GM23338 (cell line): ENCODE data around the gene FOXF1. TPM values are rescaled to one million over a fixed set of nuclear protein-coding genes. Genes with fewer than 3 reads are reported as not detected.

Experiments used
- ATAC-seq: fragments of 200-7000 bp; cut with Tn5 transposase; 3 replicates; pipeline ENCODE4 v1.9.1; 2020
- DNase-seq: peaks from one replicate; pipeline ENCODE4 v3.0.0-alpha.2; 2015; ENCODE audit warnings: low spot score
- H2AFZ ChIP-seq: fragments of 200-600 bp; sonication (generic); 2 replicates; pipeline ENCODE4 v1.8.0; 2016; ENCODE audit warnings: antibody characterized with exemption, mild to moderate bottlenecking, moderate library complexity
- H3F3A ChIP-seq: fragments of 200-600 bp; sonication (generic); replicated peaks from 2 replicates; pipeline ENCODE4 v1.8.0; 2017; ENCODE audit warnings: antibody characterized with exemption, mixed run types, low read depth
- H3K27ac ChIP-seq: fragments of 200-600 bp; sonication (generic); 2 replicates; pipeline ENCODE4 v1.6.1; 2016; ENCODE audit warnings: low read depth
- H3K27me3 ChIP-seq: fragments of 200-600 bp; sonication (generic); 2 replicates; pipeline ENCODE4 v1.8.0; 2016; ENCODE audit warnings: mild to moderate bottlenecking, mixed run types, moderate library complexity; ENCODE audit not compliant: insufficient read depth
- H3K36me3 ChIP-seq: fragments of 200-600 bp; sonication (generic); 2 replicates; pipeline ENCODE4 v1.8.0; 2016; ENCODE audit warnings: mild to moderate bottlenecking; ENCODE audit not compliant: insufficient read depth
- H3K4me1 ChIP-seq: fragments of 200-600 bp; sonication (generic); 2 replicates; pipeline ENCODE4 v1.8.0; 2016; ENCODE audit warnings: mild to moderate bottlenecking, moderate library complexity; ENCODE audit not compliant: insufficient read depth
- H3K4me2 ChIP-seq: fragments of 200-600 bp; sonication (generic); 2 replicates; pipeline ENCODE4 v1.7.1; 2017; ENCODE audit warnings: mixed run types
- H3K4me3 ChIP-seq: fragments of 200-600 bp; sonication (generic); 2 replicates; pipeline ENCODE4 v1.6.1; 2016; ENCODE audit warnings: mixed run types
- H3K79me2 ChIP-seq: fragments of 200-600 bp; sonication (generic); replicated peaks from 2 replicates; pipeline ENCODE4 v1.8.0; 2017; ENCODE audit warnings: mild to moderate bottlenecking; ENCODE audit not compliant: insufficient read depth
- H3K9me2 ChIP-seq: fragments of 200-600 bp; sonication (generic); 2 replicates; pipeline ENCODE4 v1.8.0; 2017; ENCODE audit not compliant: insufficient read depth
- H4K20me1 ChIP-seq: fragments of 200-600 bp; sonication (generic); replicated peaks from 2 replicates; pipeline ENCODE4 v1.8.0; 2017; ENCODE audit warnings: mild to moderate bottlenecking; ENCODE audit not compliant: insufficient read depth
- H3K27ac Mint-ChIP-seq: 2 replicates; pipeline ENCODE4 v1.8.0; 2020; ENCODE audit warnings: inconsistent platforms, mild to moderate bottlenecking, moderate library complexity, mixed read lengths
- H3K27me3 Mint-ChIP-seq: 3 replicates; pipeline ENCODE4 v1.8.0; 2022; ENCODE audit warnings: low read depth, mild to moderate bottlenecking, moderate library complexity, mixed read lengths, inconsistent platforms; ENCODE audit not compliant: insufficient read depth, poor library complexity
- H3K36me3 Mint-ChIP-seq: 3 replicates; pipeline ENCODE4 v1.8.0; 2021; ENCODE audit warnings: low read depth, mild to moderate bottlenecking, inconsistent platforms, moderate library complexity, mixed read lengths
- H3K4me1 Mint-ChIP-seq: 3 replicates; pipeline ENCODE4 v1.8.0; 2020; ENCODE audit warnings: mild to moderate bottlenecking, inconsistent platforms, mixed read lengths
- H3K4me3 Mint-ChIP-seq: 3 replicates; pipeline ENCODE4 v1.8.0; 2021; ENCODE audit warnings: moderate library complexity, mild to moderate bottlenecking, inconsistent platforms, mixed read lengths
- H3K9me3 Mint-ChIP-seq: 3 replicates; pipeline ENCODE4 v1.8.0; 2020; ENCODE audit warnings: moderate library complexity, mild to moderate bottlenecking, inconsistent platforms, mixed read lengths
- CREB1 ChIP-seq: fragments of 250-450 bp; sonication (Bioruptor Pico); IDR thresholded peaks from 2 replicates; pipeline ENCODE4 v1.5.0; 2020; ENCODE audit warnings: low read depth, mild to moderate bottlenecking, moderate library complexity
- CTCF ChIP-seq, 2 experiments: fragments of 200-600 bp in 1 of 2; sonication (generic) in 1 of 2; conservative IDR thresholded peaks; 2 replicates each; pipeline versions ENCODE4 v1.5.1 to v1.6.1; 2016 to 2017; ENCODE audit warnings: antibody characterized with exemption in 2 of 2, low read depth in 2 of 2, mild to moderate bottlenecking in 2 of 2, moderate library complexity in 1 of 2
- ETS1 ChIP-seq: IDR thresholded peaks from 2 replicates; pipeline ENCODE4 v1.6.1; 2016; ENCODE audit warnings: antibody characterized with exemption
- EZH2 ChIP-seq: fragments of 200-600 bp; sonication (generic); IDR thresholded peaks from one replicate; pipeline ENCODE4 v1.8.0; 2017; ENCODE audit warnings: antibody characterized with exemption, mild to moderate bottlenecking, low read depth; ENCODE audit not compliant: unreplicated experiment
- EZH2phosphoT487 ChIP-seq: fragments of 200-600 bp; sonication (generic); IDR thresholded peaks from one replicate; pipeline ENCODE4 v1.8.1; 2018; ENCODE audit warnings: antibody characterized with exemption; ENCODE audit not compliant: unreplicated experiment
- JUNB ChIP-seq: IDR thresholded peaks from one replicate; pipeline ENCODE4 v1.6.1; 2016; ENCODE audit warnings: antibody characterized with exemption; ENCODE audit not compliant: unreplicated experiment
- NANOG ChIP-seq: IDR thresholded peaks from 2 replicates; pipeline ENCODE4 v1.6.1; 2016; ENCODE audit warnings: antibody characterized with exemption, borderline replicate concordance
- ZNF114 ChIP-seq: fragments of 250-450 bp; sonication (Bioruptor Pico); IDR thresholded peaks from 2 replicates; pipeline ENCODE4 v1.5.0; 2020; ENCODE audit warnings: mild to moderate bottlenecking, moderate library complexity
- ZNF331 ChIP-seq: fragments of 250-450 bp; sonication (Bioruptor Pico); IDR thresholded peaks from 2 replicates; pipeline ENCODE4 v1.5.0; 2020; ENCODE audit warnings: low read depth, mild to moderate bottlenecking, moderate library complexity
- polyA plus RNA-seq: library from polyadenylated mRNA; unstranded; fragments of >200 nt; fragmentation: Nextera tagmentation; extraction: Ambion mirVana; gene quantifications from 2 replicates; pipeline ENCODE4 v1.2.1, GENCODE V29; 2016
- total RNA-seq: library from RNA; depleted of rRNA; stranded (reverse); fragments of >200 nt; shearing (Covaris generic); gene quantifications from 2 replicates; pipeline ENCODE4 v1.2.3, GENCODE V29; 2014

Gene FOXF1
- total and polyA plus RNA-seq, 2 experiments from 2014 or later: 0.10 to 0.15 TPM

GRCh38 chr16:86495756-86496261 lies 14.5 kb upstream of the FOXF1 start:
- Histone ChIP-seq H3K27ac (no peak overlapping the region), H4K20me1 (peaks cover 17% of the 10 kb centered on the region), H2AFZ (no peak overlapping the region), H3K4me1 (peaks cover 42% of the 10 kb centered on the region), H3K27me3 (peaks cover 100% of the 10 kb centered on the region), H3K36me3 (no peaks in the 10 kb centered on the region), H3K4me2 (no peak overlapping the region), H3K4me3 (no peak overlapping the region), H3K79me2 (no peaks in the 10 kb centered on the region), H3K9me2 (no peaks in the 10 kb centered on the region), H3F3A (peaks cover 10% of the 10 kb centered on the region)
- no peak overlapping the region for H3K27ac Mint-ChIP-seq
- peaks cover 99% of the 10 kb centered on the region for H3K27me3 Mint-ChIP-seq
- H3K4me3 Mint-ChIP-seq: no peak overlapping the region; the same call in 2 of the 3 replicates
- peak; percentile 48 for DNase-seq
- peaks cover 3% of the 10 kb centered on the region; the same call in 2 of the 3 replicates for H3K9me3 Mint-ChIP-seq
- no peak for ATAC-seq
- TF ChIP-seq ETS1 (no peak), CTCF (conservative IDR thresholded peaks at IDR 0.05; ENCODE audit: low read depth in 2 of 2) (no peak), ZNF114 (CRISPR knock-in tag) (no peak), ZNF331 (CRISPR knock-in tag) (no peak), NANOG (no peak), CREB1 (CRISPR knock-in tag) (no peak), EZH2 (peak; percentile 99), JUNB (no peak)
- H3K4me1 Mint-ChIP-seq: peaks cover 42% of the 10 kb centered on the region
- no peaks in the 10 kb centered on the region for H3K36me3 Mint-ChIP-seq

- H3K4me1 Mint-ChIP-seq: peaks cover 45% of the 10 kb centered on the region
- Histone ChIP-seq H3K79me2 (no peaks in the 10 kb centered on the region), H3K27ac (no peak overlapping the region), H3F3A (peaks cover 15% of the 10 kb centered on the region), H3K4me1 (peaks cover 48% of the 10 kb centered on the region), H3K36me3 (no peaks in the 10 kb centered on the region), H3K4me2 (peak overlapping the region; percentile 73), H4K20me1 (peaks cover 17% of the 10 kb centered on the region), H2AFZ (no peak overlapping the region), H3K27me3 (peaks cover 100% of the 10 kb centered on the region), H3K4me3 (peak overlapping the region; percentile 47), H3K9me2 (no peaks in the 10 kb centered on the region)
- ATAC-seq: no peak
- peaks cover 3% of the 10 kb centered on the region; the same call in 2 of the 3 replicates for H3K9me3 Mint-ChIP-seq
- no peak for DNase-seq
- peak overlapping the region; percentile 55; the same call in 2 of the 3 replicates for H3K4me3 Mint-ChIP-seq
- H3K36me3 Mint-ChIP-seq: no peaks in the 10 kb centered on the region
- TF ChIP-seq CREB1 (CRISPR knock-in tag): no peak
- TF ChIP-seq EZH2phosphoT487: peak; percentile 15
- peak; percentile 94 for TF ChIP-seq EZH2
- H3K27ac Mint-ChIP-seq: no peak overlapping the region
- H3K27me3 Mint-ChIP-seq: peaks cover 99% of the 10 kb centered on the region
These were observed 13.9 kb upstream of the FOXF1 start for GRCh38 chr16:86496262-86496928.
